Fibroblast of lung (primary cell): ENCODE results near the gene CDK7.

Experiments used
- CTCF ChIP-seq, 2 donors: IDR thresholded peaks in 1 of 2; conservative IDR thresholded peaks in 1 of 2; 1 replicate in 1 of 2; 2 replicates in 1 of 2; pipeline ENCODE4 v1.5.1; 2011 to 2012; ENCODE audit warnings: low read length in 2 of 2, control low read depth in 1 of 2, inconsistent platforms in 1 of 2, low read depth in 1 of 2, mild to moderate bottlenecking in 1 of 2
- EZH2 ChIP-seq: IDR thresholded peaks from 2 replicates; pipeline ENCODE4 v1.5.1; 2012; ENCODE audit warnings: low read length, control low read depth, mild to moderate bottlenecking; ENCODE audit errors: missing control alignments

DNA sequence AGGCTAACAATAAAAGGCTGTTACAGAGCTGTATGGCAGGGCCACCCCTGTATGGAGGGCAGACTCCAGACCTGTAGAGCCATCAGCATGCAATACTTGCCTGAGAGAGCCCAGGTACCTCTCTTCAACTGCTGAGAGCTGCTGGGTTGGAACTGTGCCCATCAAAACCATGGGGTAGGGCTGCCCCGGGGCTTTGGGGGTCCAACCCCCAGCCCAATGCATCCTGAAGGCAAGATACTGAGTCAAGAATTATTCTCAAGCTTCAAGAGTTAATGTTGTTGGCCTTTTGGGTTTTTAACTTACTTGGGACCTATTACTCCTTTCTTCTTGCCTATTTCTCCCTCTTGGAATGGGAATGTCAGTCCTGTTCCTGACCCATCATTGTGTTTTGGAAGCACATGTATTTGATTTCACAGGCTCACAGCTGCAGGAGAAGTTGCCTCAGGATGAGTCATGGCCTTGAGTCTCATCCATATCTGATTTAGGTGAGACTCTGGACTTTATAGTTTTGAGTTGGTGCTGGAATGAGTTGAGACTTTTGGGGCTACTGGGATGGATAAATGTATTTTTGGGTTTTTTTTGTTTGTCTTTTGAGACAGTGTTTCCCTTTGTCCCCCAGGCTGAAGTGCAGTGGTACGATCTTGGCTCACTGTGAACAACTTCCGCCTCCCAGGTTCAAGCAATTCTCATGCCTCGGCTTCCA is 21.0 kb upstream of the CDK7 start:
- TF ChIP-seq CTCF (conservative IDR thresholded peaks at IDR 0.05 in 1 of 2, IDR thresholded peaks at IDR 0.05 in 1 of 2; ENCODE audit: low read depth in 1 of 2, low read length in 2 of 2): no peak
- no peak for TF ChIP-seq EZH2
